ENCODE data around the gene CX3CL1. TPM values are rescaled to one million over a fixed set of nuclear protein-coding genes. Genes with fewer than 3 reads are reported as not detected.

Gene CX3CL1
- total RNA-seq, 1 experiment from 2014 or later = not detected

- ChIA-PET POLR2A (ENCODE audit: unreplicated experiment) (no interaction called here), CTCF (interaction anchor here (0.8 kb wide), 1 partner anchor 61 kb away, joined by 3 read pairs; no protein-coding TSS in a partner anchor)
- Histone ChIP-seq H3K27me3 (ENCODE audit: insufficient read depth, low read depth) (no peaks in the 10 kb centered on the region), H3K9me3 (ENCODE audit: insufficient read depth, low read depth) (no peaks in the 10 kb centered on the region), H2AFZ (no peak overlapping the region), H3K4me2 (no peak overlapping the region), H3K4me1 (replicated peaks; ENCODE audit: insufficient read depth) (0 out of 2 replicates have a peak, but pooled peaks cover 3% of the 10 kb centered on the region), H3K36me3 (ENCODE audit: low read depth) (0 out of 2 replicates have a peak, but pooled peaks cover 6% of the 10 kb centered on the region), H3K4me3 (no peak overlapping the region), H3K27ac (no peak overlapping the region), H4K20me1 (ENCODE audit: insufficient read depth) (no peaks in the 10 kb centered on the region), H3K9me2 (ENCODE audit: insufficient read depth) (no peaks in the 10 kb centered on the region), H3K79me2 (ENCODE audit: low read depth) (no peaks in the 10 kb centered on the region), H3F3A (ENCODE audit: insufficient read depth, low read depth) (peaks cover 10% of the 10 kb centered on the region; the same call in 1 of the 2 replicates)
- no TSS peak for BruUV-seq (replicated peaks)
- TF ChIP-seq, protein P1, sequence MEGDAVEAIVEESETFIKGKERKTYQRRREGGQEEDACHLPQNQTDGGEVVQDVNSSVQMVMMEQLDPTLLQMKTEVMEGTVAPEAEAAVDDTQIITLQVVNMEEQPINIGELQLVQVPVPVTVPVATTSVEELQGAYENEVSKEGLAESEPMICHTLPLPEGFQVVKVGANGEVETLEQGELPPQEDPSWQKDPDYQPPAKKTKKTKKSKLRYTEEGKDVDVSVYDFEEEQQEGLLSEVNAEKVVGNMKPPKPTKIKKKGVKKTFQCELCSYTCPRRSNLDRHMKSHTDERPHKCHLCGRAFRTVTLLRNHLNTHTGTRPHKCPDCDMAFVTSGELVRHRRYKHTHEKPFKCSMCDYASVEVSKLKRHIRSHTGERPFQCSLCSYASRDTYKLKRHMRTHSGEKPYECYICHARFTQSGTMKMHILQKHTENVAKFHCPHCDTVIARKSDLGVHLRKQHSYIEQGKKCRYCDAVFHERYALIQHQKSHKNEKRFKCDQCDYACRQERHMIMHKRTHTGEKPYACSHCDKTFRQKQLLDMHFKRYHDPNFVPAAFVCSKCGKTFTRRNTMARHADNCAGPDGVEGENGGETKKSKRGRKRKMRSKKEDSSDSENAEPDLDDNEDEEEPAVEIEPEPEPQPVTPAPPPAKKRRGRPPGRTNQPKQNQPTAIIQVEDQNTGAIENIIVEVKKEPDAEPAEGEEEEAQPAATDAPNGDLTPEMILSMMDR (conservative IDR thresholded peaks at IDR 0.05) = no peak
- no peak for TF ChIP-seq EZH2 (IDR thresholded peaks at IDR 0.05; ENCODE audit: low read depth)
- intact Hi-C loops (cut with micrococcal nuclease; ENCODE audit: unreplicated experiment) = no loop called here
- no peak for DNase-seq
Measured at GRCh38 chr16:57424583-57424982, 52.3 kb downstream of the CX3CL1 start.

DNA sequence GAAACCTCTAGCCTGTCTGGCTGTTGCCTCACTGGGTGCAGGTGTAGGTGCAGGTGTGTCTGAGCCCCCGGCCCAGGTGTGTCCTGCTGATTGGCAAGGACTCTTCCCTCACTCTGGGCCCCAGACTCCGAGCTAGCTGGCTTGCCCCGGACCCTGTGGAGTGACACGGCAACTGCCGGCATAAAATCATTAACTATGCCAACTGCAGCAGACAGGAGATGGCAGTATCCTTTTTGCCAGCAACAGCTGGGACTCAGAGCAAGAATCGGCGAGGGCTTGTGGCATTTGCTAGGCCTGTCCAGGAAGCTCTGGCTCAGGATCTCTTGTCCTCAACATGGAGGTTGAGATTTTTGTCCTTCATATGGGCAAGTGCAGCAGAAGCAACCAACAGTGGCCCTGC is 54.1 kb downstream of the CX3CL1 start:
- Histone ChIP-seq H3K27ac (no peak overlapping the region), H2AFZ (no peak overlapping the region), H3K9me2 (ENCODE audit: insufficient read depth) (no peaks in the 10 kb centered on the region), H3K4me2 (no peak overlapping the region), H3K4me3 (no peak overlapping the region), H4K20me1 (ENCODE audit: insufficient read depth) (no peaks in the 10 kb centered on the region), H3K27me3 (ENCODE audit: insufficient read depth, low read depth) (no peaks in the 10 kb centered on the region), H3K36me3 (ENCODE audit: low read depth) (0 out of 2 replicates have a peak, but pooled peaks cover 6% of the 10 kb centered on the region), H3F3A (ENCODE audit: insufficient read depth, low read depth) (peaks cover 3% of the 10 kb centered on the region; the same call in 1 of the 2 replicates), H3K9me3 (ENCODE audit: insufficient read depth, low read depth) (no peaks in the 10 kb centered on the region), H3K4me1 (replicated peaks; ENCODE audit: insufficient read depth) (0 out of 2 replicates have a peak, but pooled peaks cover 3% of the 10 kb centered on the region), H3K79me2 (ENCODE audit: low read depth) (no peaks in the 10 kb centered on the region)
- TF ChIP-seq, protein P1 (conservative IDR thresholded peaks at IDR 0.05) = no peak
- no peak for TF ChIP-seq EZH2 (IDR thresholded peaks at IDR 0.05; ENCODE audit: low read depth)
- ChIA-PET CTCF (no interaction called here), POLR2A (ENCODE audit: unreplicated experiment) (interaction anchor here (0.6 kb wide), 2 partner anchors 72 to 131 kb away, joined by 4 to 12 read pairs; no protein-coding TSS in a partner anchor)
- intact Hi-C loops (cut with micrococcal nuclease; ENCODE audit: unreplicated experiment) = no loop called here
- no peak for DNase-seq
- BruUV-seq (replicated peaks) = no TSS peak

- Histone ChIP-seq H3K36me3 (ENCODE audit: low read depth) (0 out of 2 replicates have a peak, but pooled peaks cover 6% of the 10 kb centered on the region), H3K79me2 (ENCODE audit: low read depth) (no peaks in the 10 kb centered on the region), H2AFZ (no peak overlapping the region), H3K9me3 (ENCODE audit: insufficient read depth, low read depth) (no peaks in the 10 kb centered on the region), H3K4me2 (no peak overlapping the region), H3K27ac (no peak overlapping the region), H4K20me1 (ENCODE audit: insufficient read depth) (no peaks in the 10 kb centered on the region), H3K9me2 (ENCODE audit: insufficient read depth) (no peaks in the 10 kb centered on the region), H3K4me3 (no peak overlapping the region), H3F3A (ENCODE audit: insufficient read depth, low read depth) (peaks cover 3% of the 10 kb centered on the region; the same call in 1 of the 2 replicates), H3K4me1 (replicated peaks; ENCODE audit: insufficient read depth) (no peaks in the 10 kb centered on the region), H3K27me3 (ENCODE audit: insufficient read depth, low read depth) (no peaks in the 10 kb centered on the region)
- CTCF ChIA-PET = no interaction called here
- TF ChIP-seq, protein P1 (conservative IDR thresholded peaks at IDR 0.05) = no peak
- TF ChIP-seq EZH2 (IDR thresholded peaks at IDR 0.05; ENCODE audit: low read depth) = no peak
- POLR2A ChIA-PET (ENCODE audit: unreplicated experiment) = no interaction called here
- BruUV-seq (replicated peaks) = no TSS peak
- intact Hi-C loops (cut with micrococcal nuclease; ENCODE audit: unreplicated experiment) = no loop called here
- no peak for DNase-seq
Measured at GRCh38 chr16:57427307-57427706, 55.0 kb downstream of the CX3CL1 start.

All from PC-9 (cell line).